C4-2B (cell line): Measurements from ENCODE around the gene E2F8.

ENCODE experiments used
- CTCF ChIP-seq: fragments of 450-650 bp; conservative IDR thresholded peaks from 2 replicates; pipeline ENCODE4 v1.5.1; 2017; ENCODE audit warnings: mild to moderate bottlenecking
- ZFX ChIP-seq: fragments of 450-650 bp; IDR thresholded peaks from 2 replicates; pipeline ENCODE4 v1.6.1; 2017

DNA sequence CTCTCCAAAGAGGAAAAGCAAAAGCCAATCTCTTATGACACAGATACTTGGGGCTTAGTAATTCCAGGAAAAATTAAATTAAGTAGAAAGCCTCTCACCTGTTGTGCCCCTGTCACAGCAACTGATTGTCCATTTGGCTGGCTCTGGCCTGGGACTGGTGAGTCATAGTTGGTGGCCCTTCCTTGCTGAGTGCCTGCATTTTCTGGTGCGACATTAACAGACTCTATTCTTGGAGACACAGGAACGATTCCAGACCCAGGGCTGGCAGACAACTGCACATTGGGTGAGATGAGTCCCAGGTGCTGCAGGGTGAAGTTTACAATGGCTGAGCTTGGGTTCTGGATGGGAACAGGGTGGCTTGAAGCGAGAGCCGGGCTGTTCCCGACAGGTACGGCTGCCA, 15.6 kb downstream of the E2F8 start:
- TF ChIP-seq CTCF (no peak), ZFX (no peak)
